ENCODE data around the gene DVL1. TPM values are rescaled to one million over a fixed set of nuclear protein-coding genes. Genes with fewer than 3 reads are reported as not detected.

DVL1 gene
- polyA plus RNA-seq, 3 donors = 39.7 to 47.5 (median 45.8) TPM

- no peak for DNase-seq
Measured at GRCh38 chr1:1343811-1344421, 5.3 kb downstream of the DVL1 start.

GRCh38 chr1:1342584-1343115 lies 6.6 kb downstream of the DVL1 start:
- no peak for DNase-seq

GRCh38 chr1:1342061-1342562 lies 7.1 kb downstream of the DVL1 start:
- no peak for DNase-seq

- no peak for DNase-seq
Measured at GRCh38 chr1:1341549-1342021, 7.6 kb downstream of the DVL1 start.

- DNase-seq = no peak
Measured at GRCh38 chr1:1340791-1341548, 8.2 kb downstream of the DVL1 start.

GRCh38 chr1:1340185-1340584 lies 9.0 kb downstream of the DVL1 start:
- DNase-seq = no peak

GRCh38 chr1:1338278-1338677 lies 10.9 kb downstream of the DVL1 start:
- DNase-seq = no peak

GRCh38 chr1:1337793-1338147 lies 11.4 kb downstream of the DVL1 start:
- DNase-seq = no peak

GRCh38 chr1:1336931-1337792 lies 12.1 kb downstream of the DVL1 start:
- no peak for DNase-seq

GRCh38 chr1:1336446-1336845 lies 12.8 kb downstream of the DVL1 start:
- DNase-seq = no peak

GRCh38 chr1:1335792-1336248 lies 13.4 kb downstream of the DVL1 start:
- no peak for DNase-seq

- DNase-seq = no peak
Measured at GRCh38 chr1:1335283-1335682, 13.9 kb downstream of the DVL1 start.

- no peak for DNase-seq
Measured at GRCh38 chr1:1334835-1335234, 14.4 kb downstream of the DVL1 start.

- no peak for DNase-seq
Measured at GRCh38 chr1:1333551-1334241, 15.5 kb downstream of the DVL1 start.

GRCh38 chr1:1332774-1333480 lies 16.3 kb downstream of the DVL1 start:
- DNase-seq = no peak

GRCh38 chr1:1332031-1332755 lies 17.0 kb downstream of the DVL1 start:
- no peak for DNase-seq

- DNase-seq = no peak
Measured at GRCh38 chr1:1331068-1331965, 17.9 kb downstream of the DVL1 start, which contains the start of gene TAS1R3. Gene TAS1R3 (plus strand): TSS chr1:1331280. CDS start chr1:1331346, 66 bp downstream.

GRCh38 chr1:1330366-1331067 lies 18.7 kb downstream of the DVL1 start:
- DNase-seq = no peak

All from renal pelvis (tissue), 4 donors.